Vagina (tissue), 2 donors: ENCODE data around the gene C10orf71. TPM values are rescaled to one million over a fixed set of nuclear protein-coding genes. Genes with fewer than 3 reads are reported as not detected.
A peak's percentile ranks its signal among the peaks of the same experiment; 100 is the strongest.

Experiments
- DNase-seq, 2 donors: peaks; one replicate each; pipeline ENCODE4 v3.0.0-alpha.2; 2017; ENCODE audit errors: extremely low spot score in 2 of 2
- H3K27ac ChIP-seq: fragments of 200-600 bp; sonication (generic); one replicate; pipeline ENCODE4 v1.5.1; 2019
- H3K27me3 ChIP-seq: fragments of 200-600 bp; sonication (generic); one replicate; pipeline ENCODE4 v1.5.1; 2019
- H3K36me3 ChIP-seq, 2 donors: fragments of 200-600 bp; sonication (generic); one replicate each; pipeline ENCODE4 v1.5.1; 2017 to 2019
- H3K4me1 ChIP-seq: fragments of 200-600 bp; sonication (generic); one replicate; pipeline ENCODE4 v1.5.1; 2019
- H3K4me3 ChIP-seq, 2 donors: fragments of 200-600 bp; sonication (generic); 1 replicate in 1 of 2; 2 replicates in 1 of 2; pipeline ENCODE4 v1.5.1; 2016 to 2019
- H3K9me3 ChIP-seq: fragments of 200-600 bp; sonication (generic); one replicate; pipeline ENCODE4 v1.5.1; 2019
- CTCF ChIP-seq, 3 experiments: fragments of 450-650 bp in 2 of 3; fragments of 200-600 bp in 1 of 3; sonication (generic) in 1 of 3; IDR thresholded peaks; one replicate each; pipeline ENCODE4 v1.5.1; 2017 to 2019; ENCODE audit warnings: antibody characterized with exemption in 3 of 3, mild to moderate bottlenecking in 2 of 3, moderate library complexity in 2 of 3
- POLR2A ChIP-seq, 2 donors: fragments of 450-650 bp; IDR thresholded peaks; one replicate each; pipeline ENCODE4 v1.6.1; 2017; ENCODE audit warnings: antibody characterized with exemption in 2 of 2, mild to moderate bottlenecking in 2 of 2, moderate library complexity in 2 of 2
- POLR2AphosphoS5 ChIP-seq, 2 donors: sonication (generic); formaldehyde crosslinking; IDR thresholded peaks; one replicate each; pipeline ENCODE4 v1.9.0; 2017; ENCODE audit warnings: antibody characterized with exemption in 2 of 2, mild to moderate bottlenecking in 2 of 2, low read depth in 1 of 2; ENCODE audit not compliant: insufficient read depth in 1 of 2
- intact Hi-C: fragments of 100-400 bp; cut with DNase I; formaldehyde crosslinking; loops from one replicate; pipeline ENCODE4 v1.15.1; 2023
- total RNA-seq: library from RNA; depleted of rRNA; stranded (reverse); fragments of >200 nt; gene quantifications from one replicate; pipeline ENCODE4 v1.2.3, GENCODE V29; 2016

Gene C10orf71
- total RNA-seq, 1 donor from 2014 or later = not detected

GRCh38 chr10:49354593-49354992 is 55.6 kb downstream of the C10orf71 start:
- TF ChIP-seq CTCF (IDR thresholded peaks at IDR 0.05) (no peak), POLR2A (IDR thresholded peaks at IDR 0.05) (no peak), POLR2AphosphoS5 (IDR thresholded peaks at IDR 0.05; ENCODE audit: insufficient read depth in 1 of 2, low read depth in 1 of 2) (no peak)
- Histone ChIP-seq H3K36me3 (no peaks in the 10 kb centered on the region), H3K27ac (no peak overlapping the region), H3K27me3 (no peaks in the 10 kb centered on the region), H3K4me1 (no peaks in the 10 kb centered on the region), H3K9me3 (no peaks in the 10 kb centered on the region), H3K4me3 (no peak overlapping the region)
- intact Hi-C loops = no loop called here
- DNase-seq = peak; percentile 54 to 70

GRCh38 chr10:49355221-49355620 is 56.3 kb downstream of the C10orf71 start:
- intact Hi-C loops = no loop called here
- Histone ChIP-seq H3K27ac (no peak overlapping the region), H3K4me1 (no peaks in the 10 kb centered on the region), H3K27me3 (no peaks in the 10 kb centered on the region), H3K36me3 (no peaks in the 10 kb centered on the region), H3K4me3 (no peak overlapping the region), H3K9me3 (no peaks in the 10 kb centered on the region)
- TF ChIP-seq POLR2A (IDR thresholded peaks at IDR 0.05) (no peak), CTCF (IDR thresholded peaks at IDR 0.05) (no peak), POLR2AphosphoS5 (IDR thresholded peaks at IDR 0.05; ENCODE audit: insufficient read depth in 1 of 2, low read depth in 1 of 2) (no peak)
- DNase-seq = no peak

- intact Hi-C loops = no loop called here
- H3K4me3 ChIP-seq = no peak overlapping the region
- TF ChIP-seq POLR2AphosphoS5 (IDR thresholded peaks at IDR 0.05; ENCODE audit: insufficient read depth in 1 of 2, low read depth in 1 of 2) (no peak), POLR2A (IDR thresholded peaks at IDR 0.05) (no peak), CTCF (IDR thresholded peaks at IDR 0.05) (no peak)
- H3K27ac ChIP-seq = no peak overlapping the region
- H3K9me3 ChIP-seq = no peaks in the 10 kb centered on the region
- no peaks in the 10 kb centered on the region for H3K27me3 ChIP-seq
- H3K4me1 ChIP-seq = no peaks in the 10 kb centered on the region
- no peak for DNase-seq
- no peaks in the 10 kb centered on the region for H3K36me3 ChIP-seq
These were observed 57.2 kb downstream of the C10orf71 start for GRCh38 chr10:49356181-49356580.

GRCh38 chr10:49356944-49357343 is 58.0 kb downstream of the C10orf71 start:
- intact Hi-C loops = no loop called here

GRCh38 chr10:49357910-49358309 is 58.9 kb downstream of the C10orf71 start:
- TF ChIP-seq POLR2AphosphoS5 (IDR thresholded peaks at IDR 0.05; ENCODE audit: insufficient read depth in 1 of 2, low read depth in 1 of 2) (no peak), CTCF (IDR thresholded peaks at IDR 0.05) (no peak), POLR2A (IDR thresholded peaks at IDR 0.05) (no peak)
- intact Hi-C loops = no loop called here
- Histone ChIP-seq H3K4me1 (no peaks in the 10 kb centered on the region), H3K27me3 (no peaks in the 10 kb centered on the region), H3K4me3 (no peak overlapping the region), H3K27ac (no peak overlapping the region), H3K36me3 (no peaks in the 10 kb centered on the region), H3K9me3 (no peaks in the 10 kb centered on the region)
- DNase-seq = no peak

More at GRCh38 chr10:49356944-49357343, 58.0 kb downstream of the C10orf71 start:
- Histone ChIP-seq H3K4me3 (no peak overlapping the region), H3K4me1 (no peaks in the 10 kb centered on the region), H3K9me3 (no peaks in the 10 kb centered on the region), H3K36me3 (no peaks in the 10 kb centered on the region), H3K27me3 (no peaks in the 10 kb centered on the region), H3K27ac (no peak overlapping the region)
- TF ChIP-seq POLR2A (IDR thresholded peaks at IDR 0.05) = no peak
- TF ChIP-seq CTCF (IDR thresholded peaks at IDR 0.05) = no peak
- no peak for TF ChIP-seq POLR2AphosphoS5 (IDR thresholded peaks at IDR 0.05; ENCODE audit: insufficient read depth in 1 of 2, low read depth in 1 of 2)
- DNase-seq = no peak
